ENCODE measurements around the gene SDK1.

SDK1 gene

GRCh38 chr7:4178416-4178815 is 877.4 kb downstream of the SDK1 start:
- H2BK5ac ChIP-seq (ENCODE audit: low read depth, low read length, poor library complexity), result no peak overlapping the region
- H3K4me3 ChIP-seq (ENCODE audit: low read depth, low read length), result no peak overlapping the region
- no peak overlapping the region for H3K4ac ChIP-seq (ENCODE audit: low read depth, low read length)
- H3K27ac ChIP-seq (ENCODE audit: low read depth, low read length), result no peak overlapping the region
- no CpG with 5 or more reads among the region's 16 CpGs for WGBS (ENCODE audit: extremely low coverage, insufficient coverage, insufficient read length)
- no peak overlapping the region for H2BK12ac ChIP-seq (ENCODE audit: low read length)
- no peak overlapping the region for H3K18ac ChIP-seq (ENCODE audit: low read length)
- no peak overlapping the region for H3K4me2 ChIP-seq (ENCODE audit: low read length)
- H3K79me1 ChIP-seq (ENCODE audit: low read length), result no peaks in the 10 kb centered on the region
- H3K9ac ChIP-seq (ENCODE audit: low read length), result no peak overlapping the region
- no peak overlapping the region for H3K14ac ChIP-seq (ENCODE audit: low read length)
- no peak overlapping the region for H3K23ac ChIP-seq (ENCODE audit: low read length)
- no peak overlapping the region for H2BK120ac ChIP-seq (ENCODE audit: insufficient read depth, low read length, poor library complexity)
- no peaks in the 10 kb centered on the region for H3K79me2 ChIP-seq (ENCODE audit: control insufficient read depth, insufficient read depth, low read length, poor library complexity)
- no peak overlapping the region for H2AFZ ChIP-seq (ENCODE audit: insufficient read depth, low read length, poor library complexity)
- DNase-seq, result no peak
- H3K9me3 ChIP-seq (ENCODE audit: insufficient read depth, low read depth, low read length), result peaks cover 2% of the 10 kb centered on the region
- peaks cover 0 to 3% of the 10 kb centered on the region in 2 experiments for H3K4me1 ChIP-seq (ENCODE audit: control insufficient read depth in 1 of 2, insufficient read depth in 2 of 2, low read length in 2 of 2)
- no peaks in the 10 kb centered on the region for H3K27me3 ChIP-seq (ENCODE audit: insufficient read depth, low read length)
- no peak overlapping the region for H2AK5ac ChIP-seq (ENCODE audit: low read length)
- no peak overlapping the region for H4K91ac ChIP-seq (ENCODE audit: low read depth, low read length)
- peaks cover 26 to 32% of the 10 kb centered on the region in 2 experiments for H3K36me3 ChIP-seq (ENCODE audit: control insufficient read depth in 1 of 2, insufficient read depth in 2 of 2, low read length in 2 of 2)
- H4K12ac ChIP-seq (ENCODE audit: low read depth, low read length), result no peak overlapping the region
- no peak overlapping the region for H4K8ac ChIP-seq (ENCODE audit: low read depth, low read length)

- Histone ChIP-seq H4K8ac (ENCODE audit: low read depth, low read length) (no peak overlapping the region), H2BK120ac (ENCODE audit: insufficient read depth, low read length, poor library complexity) (no peak overlapping the region), H3K4me3 (ENCODE audit: low read depth, low read length) (no peak overlapping the region), H2AFZ (ENCODE audit: insufficient read depth, low read length, poor library complexity) (no peak overlapping the region), H3K4me2 (ENCODE audit: low read length) (no peak overlapping the region), H2AK5ac (ENCODE audit: low read length) (no peak overlapping the region), H4K12ac (ENCODE audit: low read depth, low read length) (no peak overlapping the region), H2BK5ac (ENCODE audit: low read depth, low read length, poor library complexity) (no peak overlapping the region), H3K14ac (ENCODE audit: low read length) (no peak overlapping the region), H3K79me2 (ENCODE audit: control insufficient read depth, insufficient read depth, low read length, poor library complexity) (no peaks in the 10 kb centered on the region), H3K4me1 (ENCODE audit: control insufficient read depth in 1 of 2, insufficient read depth in 2 of 2, low read length in 2 of 2) (peaks cover 0 to 3% of the 10 kb centered on the region in 2 experiments), H3K27ac (ENCODE audit: low read depth, low read length) (no peak overlapping the region), H3K9ac (ENCODE audit: low read length) (no peak overlapping the region), H3K79me1 (ENCODE audit: low read length) (no peaks in the 10 kb centered on the region), H3K27me3 (ENCODE audit: insufficient read depth, low read length) (no peaks in the 10 kb centered on the region), H3K9me3 (ENCODE audit: insufficient read depth, low read depth, low read length) (peaks cover 2% of the 10 kb centered on the region), H3K4ac (ENCODE audit: low read depth, low read length) (no peak overlapping the region), H3K36me3 (ENCODE audit: control insufficient read depth in 1 of 2, insufficient read depth in 2 of 2, low read length in 2 of 2) (peaks cover 30 to 35% of the 10 kb centered on the region in 2 experiments), H3K18ac (ENCODE audit: low read length) (no peak overlapping the region), H4K91ac (ENCODE audit: low read depth, low read length) (no peak overlapping the region), H2BK12ac (ENCODE audit: low read length) (no peak overlapping the region), H3K23ac (ENCODE audit: low read length) (no peak overlapping the region)
- no peak for DNase-seq
- no CpG with 5 or more reads among the region's 23 CpGs for WGBS (ENCODE audit: extremely low coverage, insufficient coverage, insufficient read length)
Observed at GRCh38 chr7:4178916-4179687, 878.0 kb downstream of the SDK1 start.

- Histone ChIP-seq H2BK120ac (ENCODE audit: insufficient read depth, low read length, poor library complexity) (no peak overlapping the region), H3K4me2 (ENCODE audit: low read length) (no peak overlapping the region), H3K23ac (ENCODE audit: low read length) (no peak overlapping the region), H4K12ac (ENCODE audit: low read depth, low read length) (no peak overlapping the region), H2AFZ (ENCODE audit: insufficient read depth, low read length, poor library complexity) (no peak overlapping the region), H4K91ac (ENCODE audit: low read depth, low read length) (no peak overlapping the region), H2AK5ac (ENCODE audit: low read length) (no peak overlapping the region), H3K27ac (ENCODE audit: low read depth, low read length) (no peak overlapping the region), H3K36me3 (ENCODE audit: control insufficient read depth in 1 of 2, insufficient read depth in 2 of 2, low read length in 2 of 2) (peaks cover 29 to 32% of the 10 kb centered on the region in 2 experiments), H4K8ac (ENCODE audit: low read depth, low read length) (no peak overlapping the region), H3K4ac (ENCODE audit: low read depth, low read length) (no peak overlapping the region), H2BK12ac (ENCODE audit: low read length) (no peak overlapping the region), H3K14ac (ENCODE audit: low read length) (no peak overlapping the region), H3K27me3 (ENCODE audit: insufficient read depth, low read length) (no peaks in the 10 kb centered on the region), H3K9ac (ENCODE audit: low read length) (no peak overlapping the region), H3K4me1 (ENCODE audit: control insufficient read depth in 1 of 2, insufficient read depth in 2 of 2, low read length in 2 of 2) (peaks cover 0 to 3% of the 10 kb centered on the region in 2 experiments), H3K79me1 (ENCODE audit: low read length) (no peaks in the 10 kb centered on the region), H3K18ac (ENCODE audit: low read length) (no peak overlapping the region), H3K9me3 (ENCODE audit: insufficient read depth, low read depth, low read length) (peaks cover 2% of the 10 kb centered on the region), H3K4me3 (ENCODE audit: low read depth, low read length) (no peak overlapping the region), H3K79me2 (ENCODE audit: control insufficient read depth, insufficient read depth, low read length, poor library complexity) (no peaks in the 10 kb centered on the region), H2BK5ac (ENCODE audit: low read depth, low read length, poor library complexity) (no peak overlapping the region)
- DNase-seq, result no peak
- no CpG with 5 or more reads among the region's 24 CpGs for WGBS (ENCODE audit: extremely low coverage, insufficient coverage, insufficient read length)
Observed at GRCh38 chr7:4179688-4180380, 878.8 kb downstream of the SDK1 start.

GRCh38 chr7:4181446-4181845 is 880.4 kb downstream of the SDK1 start:
- Histone ChIP-seq H4K91ac (ENCODE audit: low read depth, low read length) (no peak overlapping the region), H3K18ac (ENCODE audit: low read length) (no peak overlapping the region), H2AK5ac (ENCODE audit: low read length) (no peak overlapping the region), H3K4me3 (ENCODE audit: low read depth, low read length) (no peak overlapping the region), H3K27me3 (ENCODE audit: insufficient read depth, low read length) (no peaks in the 10 kb centered on the region), H4K12ac (ENCODE audit: low read depth, low read length) (no peak overlapping the region), H3K23ac (ENCODE audit: low read length) (no peak overlapping the region), H3K27ac (ENCODE audit: low read depth, low read length) (no peak overlapping the region), H2BK5ac (ENCODE audit: low read depth, low read length, poor library complexity) (no peak overlapping the region), H3K14ac (ENCODE audit: low read length) (no peak overlapping the region), H2BK120ac (ENCODE audit: insufficient read depth, low read length, poor library complexity) (no peak overlapping the region), H3K9ac (ENCODE audit: low read length) (no peak overlapping the region), H3K4me1 (ENCODE audit: control insufficient read depth in 1 of 2, insufficient read depth in 2 of 2, low read length in 2 of 2) (peaks cover 5 to 10% of the 10 kb centered on the region in 2 experiments), H2AFZ (ENCODE audit: insufficient read depth, low read length, poor library complexity) (no peak overlapping the region), H3K4ac (ENCODE audit: low read depth, low read length) (no peak overlapping the region), H3K79me1 (ENCODE audit: low read length) (peaks cover 5% of the 10 kb centered on the region), H2BK12ac (ENCODE audit: low read length) (no peak overlapping the region), H3K4me2 (ENCODE audit: low read length) (no peak overlapping the region), H3K36me3 (ENCODE audit: control insufficient read depth in 1 of 2, insufficient read depth in 2 of 2, low read length in 2 of 2) (peaks cover 24 to 27% of the 10 kb centered on the region in 2 experiments), H4K8ac (ENCODE audit: low read depth, low read length) (no peak overlapping the region), H3K79me2 (ENCODE audit: control insufficient read depth, insufficient read depth, low read length, poor library complexity) (no peaks in the 10 kb centered on the region), H3K9me3 (ENCODE audit: insufficient read depth, low read depth, low read length) (peaks cover 2% of the 10 kb centered on the region)
- no peak for DNase-seq
- no CpG with 5 or more reads among the region's 7 CpGs for WGBS (ENCODE audit: extremely low coverage, insufficient coverage, insufficient read length)

All from trophoblast cell (in vitro differentiated cells and primary cell).